Activated CD4-positive, alpha-beta T cell treated with anti-CD3 and anti-CD28 coated beads for 1 hour (primary cell): Measurements from ENCODE around the gene SETD1B.
"Not testable (repeated sequence)": the region's sequence is repeated elsewhere in the genome, so short reads cannot be mapped to it uniquely, and the experiment has no call there.

Source experiments
- DNase-seq: peaks from one replicate; pipeline ENCODE4 v3.0.0-alpha.2; 2020

The SETD1B gene

DNA sequence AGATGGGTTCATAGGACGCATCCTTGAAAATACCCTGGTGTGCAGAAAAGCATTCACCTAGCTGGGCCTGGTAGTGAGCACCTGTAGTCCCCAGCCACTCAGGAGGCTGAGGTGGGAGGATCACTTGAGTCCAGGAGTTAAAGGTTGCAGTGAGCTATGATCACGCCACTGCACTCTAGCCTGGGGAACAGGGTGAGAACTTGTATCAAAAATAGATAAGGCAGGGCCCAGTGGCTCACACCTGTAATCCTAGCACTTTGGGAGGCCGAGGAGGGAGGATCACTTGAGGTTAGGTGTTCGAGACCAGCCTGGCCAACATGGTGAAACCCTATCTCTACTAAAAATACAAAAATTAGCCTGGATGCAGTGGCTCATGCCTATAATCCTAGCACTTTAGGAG is 56.9 kb downstream of the SETD1B start:
- not testable (repeated sequence) for DNase-seq

DNA sequence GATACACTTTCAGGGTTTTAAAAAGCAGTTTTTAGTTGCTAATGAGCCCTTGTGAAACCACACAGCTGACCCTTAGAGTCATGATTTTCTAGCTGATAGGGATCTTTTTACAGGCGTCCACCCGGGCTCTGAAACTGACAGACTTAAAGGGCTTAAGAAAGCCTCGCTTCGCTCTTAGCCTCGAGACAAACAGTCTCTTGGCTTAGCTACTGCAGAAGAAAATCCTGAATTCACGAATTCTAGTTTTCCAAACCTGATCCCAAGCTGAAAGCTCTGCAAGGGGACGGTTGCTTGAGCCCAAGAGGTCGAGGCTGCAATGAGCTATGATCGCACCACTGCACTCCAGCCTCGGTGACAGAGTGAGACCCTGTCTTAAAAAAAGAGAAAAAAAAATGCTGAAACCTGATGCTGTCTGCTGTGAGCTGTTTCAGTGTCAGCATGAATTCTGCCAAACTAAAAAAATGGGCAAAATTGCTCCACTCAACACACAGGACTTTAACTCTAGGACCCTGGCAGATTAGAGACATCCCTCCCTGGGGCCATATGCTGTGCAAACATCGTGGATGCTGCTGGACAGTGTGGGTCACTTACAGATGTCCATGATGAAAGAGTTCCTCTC is 57.9 kb downstream of the SETD1B start:
- DNase-seq: no peak

DNA sequence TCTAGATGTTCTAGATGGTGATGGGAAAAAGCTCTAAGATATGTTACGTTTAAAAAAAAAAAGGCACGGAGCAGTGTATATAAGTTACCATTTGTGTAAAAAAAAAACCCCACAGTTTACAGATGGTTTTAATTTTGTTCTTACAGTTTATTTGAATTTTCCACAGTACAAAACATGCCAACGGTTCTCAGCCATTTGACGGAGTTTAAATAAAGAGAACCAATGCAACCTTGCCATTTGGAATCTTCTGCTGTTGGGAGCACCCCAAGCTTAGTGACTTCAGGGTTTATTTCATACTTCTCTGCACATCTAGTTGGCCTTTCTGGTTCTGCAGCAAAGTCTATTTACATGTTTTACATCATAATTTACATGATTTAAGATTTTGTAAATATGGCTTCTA is 62.5 kb downstream of the SETD1B start:
- no peak for DNase-seq

GRCh38 chr12:121869229-121869628 is 65.4 kb downstream of the SETD1B start:
- not testable (repeated sequence) for DNase-seq

DNA sequence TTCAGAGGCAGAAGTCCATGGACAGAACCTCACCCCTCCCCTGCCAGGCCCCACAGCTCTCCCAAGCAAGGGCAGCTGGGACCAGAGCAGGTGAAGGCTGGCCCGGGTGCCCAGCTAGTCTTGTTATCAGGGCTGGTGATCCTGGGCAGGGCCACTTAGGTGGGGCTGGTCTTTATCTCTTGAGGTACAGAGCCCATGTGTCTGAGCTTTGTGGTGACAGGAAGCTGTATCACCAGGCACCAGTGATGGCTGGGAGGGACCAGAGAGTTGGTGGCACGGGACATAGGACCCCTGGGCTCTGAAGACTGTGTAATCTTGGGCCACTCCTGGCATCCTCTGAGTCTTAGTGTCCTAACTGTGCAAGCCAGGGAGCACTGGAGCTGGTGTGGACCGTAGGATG is 67.7 kb downstream of the SETD1B start:
- DNase-seq: no peak

DNA sequence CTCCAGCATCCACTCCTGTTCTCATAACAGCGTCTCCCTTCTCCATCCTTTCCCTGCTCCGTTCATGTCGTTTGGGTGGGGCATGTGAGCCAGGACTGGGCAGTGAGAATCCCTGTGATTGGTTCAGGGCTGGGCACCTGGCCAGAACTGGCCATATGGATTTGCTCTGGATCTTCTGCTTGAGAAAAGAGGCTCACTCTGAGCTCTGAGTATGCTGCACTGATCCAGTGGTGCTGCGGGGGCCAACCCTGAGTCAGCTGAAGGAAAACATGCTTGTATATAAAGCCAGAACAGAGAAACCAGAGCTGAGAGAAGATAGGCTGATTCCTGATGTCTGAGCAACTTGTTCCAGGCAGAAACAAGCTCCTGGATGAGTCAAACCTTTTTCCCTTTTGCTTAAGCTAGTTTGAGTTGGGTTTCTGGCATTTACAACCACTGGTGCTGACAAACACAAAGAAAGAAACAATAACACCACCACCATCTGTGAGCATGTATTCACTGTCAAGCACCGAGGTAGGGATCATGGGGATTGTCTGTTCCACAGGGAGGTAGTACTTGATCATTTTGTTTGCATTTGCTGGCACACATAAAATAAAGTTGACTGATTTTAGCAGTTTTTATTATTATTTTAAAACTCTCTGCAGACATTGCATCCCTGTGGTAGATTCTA is 68.9 kb downstream of the SETD1B start:
- DNase-seq: no peak

DNA sequence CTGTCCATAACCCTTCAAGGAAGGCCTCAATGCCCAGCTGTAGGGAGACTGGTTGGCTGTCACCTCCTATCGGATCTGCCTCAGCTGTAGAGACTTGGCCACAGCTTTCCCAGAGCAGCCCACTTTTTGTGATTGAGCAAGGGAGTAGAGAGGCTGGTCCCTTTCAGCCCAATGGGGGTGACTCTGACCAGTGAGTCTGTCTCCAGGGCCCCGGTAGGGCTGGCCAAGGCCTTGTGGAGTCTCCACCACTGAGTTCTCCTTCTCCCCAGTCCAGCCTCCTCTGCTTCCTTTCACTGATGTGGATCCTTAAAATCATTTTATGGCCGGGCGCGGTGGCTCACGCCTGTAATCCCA is 69.4 kb downstream of the SETD1B start:
- no peak for DNase-seq

- no peak for DNase-seq
These were observed 70.3 kb downstream of the SETD1B start for GRCh38 chr12:121874071-121874470.

GRCh38 chr12:121875582-121875981 is 71.8 kb downstream of the SETD1B start:
- DNase-seq: no peak

DNA sequence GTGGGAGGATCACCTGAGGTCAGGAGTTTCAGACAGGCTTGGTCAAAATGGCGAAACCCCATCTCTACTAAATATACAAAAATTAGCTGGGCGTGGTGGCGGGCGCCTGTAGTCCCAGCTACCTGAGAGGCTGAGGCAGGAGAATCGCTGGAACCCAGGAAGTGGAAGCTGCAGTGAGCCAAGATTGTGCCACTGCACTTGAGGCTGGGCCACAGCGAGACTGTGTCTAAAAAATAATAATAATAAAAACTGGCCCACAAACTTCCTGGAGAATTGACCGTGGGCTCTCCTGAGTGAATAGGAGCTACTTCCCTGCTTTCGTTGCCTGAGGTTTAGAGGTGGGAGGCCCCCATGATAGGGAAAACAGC is 72.3 kb downstream of the SETD1B start:
- not testable (repeated sequence) for DNase-seq
